Chondrocyte (in vitro differentiated cells): Measurements from ENCODE around the gene GALNT2. TPM values are rescaled to one million over a fixed set of nuclear protein-coding genes. Genes with fewer than 3 reads are reported as not detected.

Source experiments
- DNase-seq: peaks from one replicate; pipeline ENCODE4 v3.0.0; 2021; ENCODE audit warnings: mixed read lengths, low spot score
- H3K27ac Mint-ChIP-seq: one replicate; pipeline ENCODE4 v1.8.0; 2021; ENCODE audit warnings: mild to moderate bottlenecking, moderate library complexity, mixed read lengths; ENCODE audit not compliant: unreplicated experiment
- H3K27me3 Mint-ChIP-seq: 2 replicates; pipeline ENCODE4 v1.8.0; 2021; ENCODE audit warnings: low read depth, mixed read lengths
- H3K36me3 Mint-ChIP-seq: 2 replicates; pipeline ENCODE4 v1.8.0; 2021; ENCODE audit warnings: low read depth, mixed read lengths
- H3K4me1 Mint-ChIP-seq: 2 replicates; pipeline ENCODE4 v1.8.0; 2021; ENCODE audit warnings: low read depth, mild to moderate bottlenecking, mixed read lengths
- H3K4me3 Mint-ChIP-seq: one replicate; pipeline ENCODE4 v1.8.0; 2021; ENCODE audit warnings: mild to moderate bottlenecking, moderate library complexity, mixed read lengths; ENCODE audit not compliant: unreplicated experiment
- H3K9me3 Mint-ChIP-seq: 2 replicates; pipeline ENCODE4 v1.8.0; 2021; ENCODE audit warnings: low read depth, mixed read lengths
- CTCF ChIP-seq: fragments of 200-600 bp; sonication (generic); IDR thresholded peaks from 2 replicates; pipeline ENCODE4 v1.5.0; 2021; ENCODE audit warnings: antibody characterized with exemption, mild to moderate bottlenecking, moderate library complexity
- total RNA-seq: library from RNA; stranded (reverse); gene quantifications from 3 replicates; pipeline ENCODE4 v1.2.1, GENCODE V29; 2021

The GALNT2 gene
- total RNA-seq, 1 donor from 2014 or later = 223 TPM

- no peak for TF ChIP-seq CTCF
These were observed 169.4 kb downstream of the GALNT2 start for GRCh38 chr1:230236301-230237008.

GRCh38 chr1:230237009-230237370 lies 170.0 kb downstream of the GALNT2 start:
- H3K4me3 Mint-ChIP-seq = no peak overlapping the region
- H3K4me1 Mint-ChIP-seq = peaks cover 12% of the 10 kb centered on the region

More at GRCh38 chr1:230236301-230237008, 169.4 kb downstream of the GALNT2 start:
- Mint-ChIP-seq H3K9me3 (peaks cover 9% of the 10 kb centered on the region), H3K4me3 (no peak overlapping the region), H3K27me3 (no peaks in the 10 kb centered on the region), H3K36me3 (peaks cover 22% of the 10 kb centered on the region), H3K27ac (no peak overlapping the region), H3K4me1 (peaks cover 18% of the 10 kb centered on the region)
- no peak for DNase-seq

GRCh38 chr1:230237805-230238204 lies 170.8 kb downstream of the GALNT2 start:
- peaks cover 28% of the 10 kb centered on the region for H3K36me3 Mint-ChIP-seq
- no peak for TF ChIP-seq CTCF
- DNase-seq = no peak
- no peak overlapping the region for H3K27ac Mint-ChIP-seq
- H3K4me3 Mint-ChIP-seq = no peak overlapping the region
- H3K9me3 Mint-ChIP-seq = peaks cover 9% of the 10 kb centered on the region
- peaks cover 4% of the 10 kb centered on the region for H3K4me1 Mint-ChIP-seq
- H3K27me3 Mint-ChIP-seq = no peaks in the 10 kb centered on the region

More at GRCh38 chr1:230237009-230237370, 170.0 kb downstream of the GALNT2 start:
- H3K27ac Mint-ChIP-seq = no peak overlapping the region
- peaks cover 9% of the 10 kb centered on the region for H3K9me3 Mint-ChIP-seq
- H3K27me3 Mint-ChIP-seq = no peaks in the 10 kb centered on the region
- peaks cover 25% of the 10 kb centered on the region for H3K36me3 Mint-ChIP-seq
- no peak for TF ChIP-seq CTCF
- no peak for DNase-seq

- no peak for DNase-seq
- H3K4me3 Mint-ChIP-seq = no peak overlapping the region
- peaks cover 9% of the 10 kb centered on the region for H3K9me3 Mint-ChIP-seq
- H3K27ac Mint-ChIP-seq = no peak overlapping the region
- H3K27me3 Mint-ChIP-seq = no peaks in the 10 kb centered on the region
- no peak for TF ChIP-seq CTCF
- peaks cover 16% of the 10 kb centered on the region for H3K4me1 Mint-ChIP-seq
- H3K36me3 Mint-ChIP-seq = peaks cover 35% of the 10 kb centered on the region
These were observed 173.5 kb downstream of the GALNT2 start for GRCh38 chr1:230240446-230241086.

- no peak for DNase-seq
- Mint-ChIP-seq H3K9me3 (peaks cover 9% of the 10 kb centered on the region), H3K4me1 (peaks cover 16% of the 10 kb centered on the region), H3K4me3 (no peak overlapping the region), H3K36me3 (peaks cover 43% of the 10 kb centered on the region), H3K27me3 (no peaks in the 10 kb centered on the region), H3K27ac (no peak overlapping the region)
- TF ChIP-seq CTCF = no peak
These were observed 175.3 kb downstream of the GALNT2 start for GRCh38 chr1:230242326-230242725.
